OCI-LY3 (cell line): ENCODE results near the gene MAML2.

Source experiments
- EZH2phosphoT487 ChIP-seq: fragments of 200-600 bp; shearing (Covaris generic); IDR thresholded peaks from 2 replicates; pipeline ENCODE4 v1.6.1; 2018; ENCODE audit warnings: antibody characterized with exemption, mixed run types, low read depth
- TF ChIP-seq, protein P1 (sequence below): fragments of 200-600, 300-600 bp; sonication (generic); IDR thresholded peaks from 2 replicates; pipeline ENCODE4 v1.5.1; 2014; ENCODE audit warnings: antibody characterized with exemption, low read length, low read depth

DNA sequence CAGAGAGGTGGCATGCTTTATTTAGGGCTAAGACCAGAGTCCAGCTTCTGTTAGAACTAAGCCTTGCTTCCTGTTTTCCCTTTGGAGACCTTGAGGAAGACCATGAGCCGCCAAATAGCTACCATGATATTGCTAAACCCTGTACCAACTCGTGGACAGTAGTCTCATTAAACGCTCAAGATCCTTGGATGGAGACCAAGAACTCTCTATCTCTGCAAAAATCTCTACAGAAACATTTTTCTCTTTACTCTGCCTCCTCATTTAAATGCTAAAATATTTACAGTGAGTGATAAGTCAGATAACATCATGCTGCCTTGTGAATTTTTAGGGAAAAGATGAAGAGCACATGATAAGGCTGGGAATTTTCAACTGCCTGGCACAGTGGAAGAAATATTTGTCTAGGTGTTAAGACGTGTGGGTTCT is 197.8 kb downstream of the MAML2 start:
- TF ChIP-seq, protein P1, sequence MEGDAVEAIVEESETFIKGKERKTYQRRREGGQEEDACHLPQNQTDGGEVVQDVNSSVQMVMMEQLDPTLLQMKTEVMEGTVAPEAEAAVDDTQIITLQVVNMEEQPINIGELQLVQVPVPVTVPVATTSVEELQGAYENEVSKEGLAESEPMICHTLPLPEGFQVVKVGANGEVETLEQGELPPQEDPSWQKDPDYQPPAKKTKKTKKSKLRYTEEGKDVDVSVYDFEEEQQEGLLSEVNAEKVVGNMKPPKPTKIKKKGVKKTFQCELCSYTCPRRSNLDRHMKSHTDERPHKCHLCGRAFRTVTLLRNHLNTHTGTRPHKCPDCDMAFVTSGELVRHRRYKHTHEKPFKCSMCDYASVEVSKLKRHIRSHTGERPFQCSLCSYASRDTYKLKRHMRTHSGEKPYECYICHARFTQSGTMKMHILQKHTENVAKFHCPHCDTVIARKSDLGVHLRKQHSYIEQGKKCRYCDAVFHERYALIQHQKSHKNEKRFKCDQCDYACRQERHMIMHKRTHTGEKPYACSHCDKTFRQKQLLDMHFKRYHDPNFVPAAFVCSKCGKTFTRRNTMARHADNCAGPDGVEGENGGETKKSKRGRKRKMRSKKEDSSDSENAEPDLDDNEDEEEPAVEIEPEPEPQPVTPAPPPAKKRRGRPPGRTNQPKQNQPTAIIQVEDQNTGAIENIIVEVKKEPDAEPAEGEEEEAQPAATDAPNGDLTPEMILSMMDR: no peak
- no peak for TF ChIP-seq EZH2phosphoT487
